Glomerular visceral epithelial cell (primary cell): ENCODE results near the gene ELAVL1.

ENCODE experiments used
- DNase-seq: peaks from one replicate; pipeline ENCODE4 v3.0.0-alpha.2; 2016; ENCODE audit errors: extremely low spot score

Gene ELAVL1

GRCh38 chr19:7912697-7913564 lies 92.5 kb downstream of the ELAVL1 start:
- no peak for DNase-seq

DNA sequence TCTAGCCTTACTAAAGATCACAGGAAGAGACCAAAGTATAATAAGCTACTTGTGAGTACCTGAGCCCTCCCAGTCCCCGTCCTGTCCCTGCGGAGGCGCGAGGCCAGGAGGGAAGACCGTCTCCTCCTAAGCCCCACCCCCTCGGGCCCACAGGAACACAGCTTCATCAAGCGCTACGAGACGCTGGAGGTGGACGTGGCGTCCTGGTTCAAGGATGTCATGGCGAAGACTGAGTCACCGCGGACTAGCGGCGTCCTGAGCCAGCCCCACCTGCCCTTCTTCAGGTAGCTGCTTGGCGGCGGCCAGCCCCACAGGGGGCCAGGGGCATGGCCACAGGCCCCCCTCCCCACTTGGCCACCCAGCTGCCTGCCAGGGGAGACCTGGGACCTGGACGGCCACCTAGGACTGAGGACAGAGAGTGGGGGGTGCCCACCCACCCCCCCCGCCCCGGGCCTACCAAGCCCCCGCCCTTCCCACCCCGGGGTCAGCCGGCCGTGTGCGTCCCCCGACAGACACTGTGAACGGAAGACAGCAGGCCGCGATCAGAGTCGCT lies 93.2 kb downstream of the ELAVL1 start:
- DNase-seq: no peak

DNA sequence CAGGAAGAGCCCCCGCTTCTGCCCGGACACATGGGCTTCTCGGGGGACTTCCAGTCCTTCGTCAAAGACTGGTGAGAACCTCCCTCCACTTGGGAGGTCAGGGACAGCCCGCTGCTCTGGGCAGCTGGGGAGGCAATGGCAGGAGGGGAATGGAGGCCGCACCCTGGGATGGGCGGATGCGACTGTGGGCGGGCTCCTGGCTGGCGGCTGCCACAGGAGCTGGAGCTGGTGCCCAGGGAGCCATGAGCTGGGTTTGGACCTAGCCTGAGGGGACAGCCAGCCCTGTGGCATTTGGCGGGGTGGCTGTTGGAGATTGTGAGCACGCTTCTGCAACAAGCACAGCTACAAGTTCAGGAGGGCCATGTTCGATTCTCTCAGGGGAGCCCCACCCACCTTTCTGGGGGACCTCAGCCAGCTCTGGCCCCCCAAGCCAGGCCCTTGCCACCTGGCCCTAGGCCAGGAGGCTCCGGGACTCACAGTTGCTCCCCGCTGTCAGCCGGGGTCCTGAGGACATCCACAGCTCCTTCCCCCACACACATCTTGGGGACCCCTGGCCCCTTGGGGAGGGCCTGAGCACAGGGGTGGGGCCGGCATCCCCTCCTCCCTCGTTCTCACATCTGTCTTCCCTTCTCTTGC lies 93.8 kb downstream of the ELAVL1 start:
- no peak for DNase-seq

DNA sequence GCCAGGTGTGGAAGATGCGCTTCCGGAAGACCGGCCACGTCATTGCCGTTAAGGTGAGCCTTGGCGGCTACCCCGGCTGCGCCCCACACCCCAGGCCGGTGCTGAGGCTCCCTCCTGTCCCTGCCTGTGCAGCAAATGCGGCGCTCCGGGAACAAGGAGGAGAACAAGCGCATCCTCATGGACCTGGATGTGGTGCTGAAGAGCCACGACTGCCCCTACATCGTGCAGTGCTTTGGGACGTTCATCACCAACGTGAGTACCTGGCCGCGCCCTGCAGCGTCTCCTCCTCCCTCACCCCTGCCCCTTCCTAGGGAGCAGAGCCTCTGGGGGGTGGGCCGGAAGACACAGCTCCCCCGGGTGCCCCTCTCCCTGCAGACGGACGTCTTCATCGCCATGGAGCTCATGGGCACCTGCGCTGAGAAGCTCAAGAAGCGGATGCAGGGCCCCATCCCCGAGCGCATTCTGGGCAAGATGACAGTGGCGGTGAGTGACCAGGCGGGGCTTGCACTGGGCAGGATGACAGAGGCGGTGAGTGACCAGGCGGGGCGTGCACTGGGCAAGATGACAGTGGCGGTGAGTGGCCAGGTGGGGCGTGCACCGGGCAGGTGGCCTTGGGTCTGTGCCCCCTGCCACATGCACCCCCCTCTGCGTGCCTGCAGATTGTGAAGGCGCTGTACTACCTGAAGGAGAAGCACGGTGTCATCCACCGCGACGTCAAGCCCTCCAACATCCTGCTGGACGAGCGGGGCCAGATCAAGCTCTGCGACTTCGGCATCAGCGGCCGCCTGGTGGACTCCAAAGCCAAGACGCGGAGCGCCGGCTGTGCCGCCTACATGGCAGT lies 94.9 kb downstream of the ELAVL1 start:
- DNase-seq: no peak

GRCh38 chr19:7909471-7910067 lies 95.9 kb downstream of the ELAVL1 start:
- DNase-seq: no peak

DNA sequence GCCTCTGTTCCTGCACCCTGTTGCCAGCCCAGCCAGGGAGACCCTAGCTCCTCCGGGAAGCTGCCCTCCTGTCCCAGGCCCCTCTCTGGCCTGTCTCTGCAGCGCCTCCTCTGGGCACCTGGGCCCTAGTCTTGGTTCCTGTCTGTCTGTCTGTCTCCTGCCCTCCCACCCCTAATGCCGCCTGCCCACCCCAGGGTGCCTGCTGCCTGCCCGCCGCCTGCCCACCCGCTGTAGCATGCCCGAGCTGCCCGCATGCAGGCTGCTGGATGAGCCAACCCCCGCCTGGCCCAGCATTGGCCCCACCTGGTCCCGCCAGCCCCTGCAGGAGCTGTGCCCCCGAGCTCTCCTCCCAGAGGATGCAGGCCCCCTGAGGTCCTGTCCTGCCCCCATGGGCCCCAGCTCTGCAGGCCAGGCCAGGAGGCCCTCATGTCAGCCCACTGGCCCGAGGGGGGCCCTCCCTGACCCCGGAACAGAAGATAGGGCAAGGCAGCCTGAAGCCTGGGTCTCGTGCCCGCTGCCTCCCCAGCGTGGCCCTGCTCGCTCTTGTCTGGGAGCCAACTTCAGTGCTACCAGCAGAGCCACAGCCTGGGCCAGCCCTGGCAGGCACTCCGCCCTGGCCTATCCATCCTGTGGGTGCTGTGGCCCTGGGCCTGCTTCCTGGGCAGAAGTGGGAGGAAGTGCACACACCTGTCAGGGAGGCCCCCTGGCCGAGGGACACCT lies 96.5 kb downstream of the ELAVL1 start:
- DNase-seq: no peak
